ENCODE measurements around the gene LSM3.
A peak's percentile ranks its signal among the peaks of the same experiment; 100 is the strongest.

The LSM3 gene

GRCh38 chr3:14201940-14202684 is 23.5 kb downstream of the LSM3 start:
- DNase-seq = no peak

DNA sequence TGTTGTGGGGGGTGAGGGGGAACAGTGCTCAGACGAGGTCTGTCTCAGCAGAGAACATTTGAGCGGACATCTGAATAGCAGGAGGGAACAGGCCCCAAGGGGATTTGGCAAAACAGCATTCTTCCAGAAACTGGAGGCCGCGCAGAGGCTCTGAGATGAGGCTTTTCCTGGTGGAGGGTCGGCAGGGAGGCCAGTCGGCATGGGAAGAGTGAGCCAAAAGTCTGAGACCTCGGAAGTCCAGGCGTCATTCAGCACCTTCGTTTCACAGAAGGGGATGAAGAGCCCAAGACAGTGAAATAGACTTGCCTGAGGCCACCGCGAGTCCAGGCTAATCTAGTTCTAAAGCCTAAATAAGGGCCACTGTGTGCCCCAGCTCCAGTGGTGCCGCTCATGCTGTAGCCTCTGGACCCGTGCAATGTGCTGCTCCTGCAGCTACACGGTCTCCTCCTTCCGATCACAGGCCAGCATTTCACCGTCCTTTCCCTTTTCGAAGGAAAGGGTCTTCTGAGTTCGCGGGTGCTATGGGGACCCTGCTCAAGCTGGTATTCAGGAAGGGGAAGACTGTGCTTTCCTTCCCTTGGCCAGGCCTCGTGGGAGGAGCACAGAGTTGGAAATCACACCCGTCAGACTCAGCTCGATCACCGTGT is 24.4 kb downstream of the LSM3 start:
- no peak for DNase-seq

DNA sequence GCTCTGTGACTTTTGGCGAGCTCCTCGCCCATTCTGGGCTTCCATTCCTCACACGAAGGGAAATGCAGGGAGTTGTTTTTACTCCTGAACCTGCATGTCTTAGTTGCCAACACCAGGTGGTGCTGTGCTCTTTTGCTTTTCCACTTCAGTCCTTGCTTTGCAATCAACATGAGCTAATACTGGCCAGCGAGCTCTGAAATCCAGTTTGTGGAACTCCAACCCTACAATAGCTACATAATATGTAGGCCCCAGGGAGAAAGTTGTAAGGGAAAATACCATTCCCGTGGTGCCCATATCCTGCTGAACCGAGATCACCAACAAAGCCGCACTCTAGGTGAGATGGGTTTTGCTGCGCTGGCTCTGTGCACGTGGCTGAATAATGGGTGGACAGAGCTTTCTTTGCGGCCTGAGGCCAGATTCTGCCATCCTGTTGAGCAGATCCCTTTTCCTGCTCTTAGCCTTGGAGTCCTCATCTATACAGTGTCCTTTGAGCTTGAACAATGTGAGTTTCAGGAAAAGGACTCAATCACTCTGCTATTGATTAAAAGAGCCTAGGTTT is 25.0 kb downstream of the LSM3 start:
- no peak for DNase-seq

DNA sequence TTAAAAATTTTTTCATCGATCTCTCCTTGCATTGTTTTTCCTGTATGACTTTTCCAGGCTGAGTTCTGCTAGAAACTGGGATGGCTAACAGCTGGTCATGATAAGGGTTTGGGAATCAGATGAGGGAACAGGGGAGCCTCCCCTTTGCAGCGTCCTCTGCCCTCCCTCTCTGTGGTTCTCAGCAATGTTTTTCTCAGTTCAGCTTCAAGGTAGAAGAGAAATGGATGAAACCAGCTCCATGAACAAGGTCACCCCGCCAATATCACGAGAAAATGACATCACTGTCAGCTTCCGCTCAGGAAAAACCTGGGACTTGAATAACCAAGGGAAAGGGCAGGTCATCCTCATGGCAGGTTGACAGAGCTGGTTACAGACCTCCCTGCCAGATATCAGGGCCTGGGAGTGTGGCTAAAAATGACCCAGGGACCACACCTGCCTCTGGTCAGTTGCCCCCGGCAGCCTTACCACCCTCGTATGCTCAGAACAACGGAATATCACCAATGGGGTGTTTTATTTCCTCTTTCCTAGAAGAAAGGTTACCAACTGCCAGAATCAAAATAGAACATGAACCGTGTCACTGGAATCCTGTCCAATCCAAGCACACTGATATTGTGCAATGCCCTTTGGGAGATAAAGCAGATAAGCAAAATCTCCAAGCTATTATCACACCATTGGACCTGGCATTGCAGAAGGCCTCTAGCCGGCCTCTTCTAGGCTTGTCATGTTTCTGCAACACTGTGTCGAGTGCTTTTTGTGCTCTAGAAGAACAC is 26.1 kb downstream of the LSM3 start:
- DNase-seq = no peak

- no peak for DNase-seq
Measured at GRCh38 chr3:14206548-14207177, 28.0 kb downstream of the LSM3 start.

DNA sequence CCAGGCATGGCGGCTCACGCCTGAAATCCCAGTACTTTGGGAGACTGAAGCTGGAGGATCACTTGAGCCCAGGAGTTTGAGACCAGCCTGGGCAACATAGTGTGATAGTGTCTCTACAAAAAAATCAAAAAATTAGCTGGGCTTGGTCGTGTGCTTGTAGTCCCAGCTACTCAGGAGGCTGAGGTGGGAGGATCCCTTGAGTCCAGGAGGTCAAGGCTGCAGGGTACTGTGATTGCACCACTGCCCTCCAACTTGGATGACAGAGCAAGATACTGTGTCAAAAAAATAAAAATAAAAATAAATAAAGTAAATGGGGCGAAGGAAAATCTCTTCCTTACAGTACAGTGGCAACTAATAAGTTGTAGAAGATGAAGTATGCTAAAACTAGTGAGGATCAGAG is 29.6 kb downstream of the LSM3 start:
- DNase-seq = no peak

- no peak for DNase-seq
Measured at GRCh38 chr3:14208977-14209394, 30.4 kb downstream of the LSM3 start.

DNA sequence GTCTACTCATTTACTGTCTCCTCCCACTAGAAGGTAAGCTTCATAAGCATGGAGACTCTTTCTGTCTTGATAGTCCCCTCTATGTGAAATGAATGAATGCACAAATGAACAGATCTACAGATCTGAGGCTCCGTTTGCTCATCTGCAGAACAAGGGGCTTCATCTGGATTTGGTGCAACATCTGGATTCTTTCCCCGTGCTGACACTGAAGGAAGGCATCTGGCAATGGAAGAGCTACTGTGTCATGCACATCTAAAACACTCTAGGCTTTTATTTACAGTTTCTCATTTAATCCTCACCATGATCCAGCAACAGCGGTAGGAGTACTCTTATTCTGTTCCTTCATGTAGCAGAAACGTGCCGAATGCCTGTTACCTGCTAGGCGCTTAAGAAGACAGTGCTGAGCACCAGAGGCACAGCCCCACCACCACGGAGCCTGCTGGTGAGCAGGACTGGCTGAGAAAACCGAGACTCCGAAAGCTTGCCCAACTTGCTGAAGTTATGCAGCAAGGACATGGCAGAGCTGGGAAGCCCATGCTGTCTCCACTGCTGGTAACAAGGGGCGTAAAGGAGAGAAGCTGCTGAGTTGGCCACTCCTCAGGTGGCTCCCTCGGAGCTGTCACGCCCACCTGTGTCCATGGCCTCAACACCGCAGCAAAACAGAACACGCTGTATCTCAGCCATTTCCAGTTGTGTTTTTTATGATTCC is 31.1 kb downstream of the LSM3 start:
- DNase-seq = no peak

DNA sequence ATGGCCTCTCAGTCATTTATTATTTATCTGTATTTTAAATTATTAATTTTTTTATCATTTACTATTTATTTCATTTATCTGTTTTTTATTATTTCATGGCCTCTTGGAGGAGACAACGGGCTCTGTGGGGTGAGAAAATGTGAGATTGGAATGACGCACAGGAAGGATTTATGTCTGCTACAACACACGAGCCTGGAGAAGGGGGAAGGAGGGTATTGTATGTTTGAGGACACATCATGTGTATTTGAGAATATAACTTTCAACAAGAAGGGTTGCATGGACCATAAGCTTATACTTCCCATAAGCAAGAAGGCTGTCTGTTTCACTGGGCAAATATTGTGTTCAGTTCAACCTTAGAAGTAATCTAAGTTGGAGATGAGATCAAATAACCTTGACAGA is 31.7 kb downstream of the LSM3 start:
- no peak for DNase-seq

GRCh38 chr3:14210843-14211594 is 32.4 kb downstream of the LSM3 start:
- no peak for DNase-seq

DNA sequence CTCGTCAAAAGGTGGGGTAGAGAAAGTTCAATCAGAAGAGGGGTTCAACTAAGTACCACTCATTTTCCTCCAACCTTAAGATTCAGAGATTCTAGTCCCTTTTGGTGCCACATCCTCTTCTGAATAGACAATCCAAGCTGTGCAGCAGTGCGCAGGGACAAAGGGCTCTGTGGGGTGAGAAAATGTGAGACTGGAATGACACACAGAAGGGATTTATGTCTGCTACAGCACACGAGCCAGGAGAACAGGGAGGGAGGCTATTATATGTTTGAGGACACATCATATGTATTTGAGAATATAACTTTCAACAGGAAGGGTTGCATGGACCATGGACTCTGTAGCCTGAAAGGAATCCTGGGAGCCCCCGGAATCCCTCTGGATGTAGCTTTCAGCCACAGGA is 33.0 kb downstream of the LSM3 start:
- DNase-seq = no peak

DNA sequence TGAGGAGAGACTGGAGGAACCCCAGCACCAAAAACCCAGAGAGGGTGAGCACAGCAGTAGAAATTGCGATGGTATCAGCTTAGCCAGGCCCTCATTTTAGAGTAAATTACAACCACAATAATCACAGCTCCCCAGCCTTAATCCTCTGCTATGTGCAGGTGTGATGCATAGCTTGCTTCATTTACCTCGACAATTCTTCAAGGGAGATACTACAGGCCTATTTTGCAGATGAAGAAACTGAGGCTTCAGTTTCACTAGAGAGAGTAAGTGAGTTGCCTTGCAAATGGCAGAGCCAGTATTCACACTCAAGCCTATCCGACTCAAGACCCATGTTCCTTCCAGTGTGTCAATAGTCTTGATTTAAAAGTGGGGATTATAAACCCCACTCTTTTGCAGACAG is 33.4 kb downstream of the LSM3 start:
- DNase-seq = no peak

- no peak for DNase-seq
Measured at GRCh38 chr3:14213066-14213774, 34.6 kb downstream of the LSM3 start.

GRCh38 chr3:14214764-14215163 is 36.1 kb downstream of the LSM3 start:
- no peak for DNase-seq

DNA sequence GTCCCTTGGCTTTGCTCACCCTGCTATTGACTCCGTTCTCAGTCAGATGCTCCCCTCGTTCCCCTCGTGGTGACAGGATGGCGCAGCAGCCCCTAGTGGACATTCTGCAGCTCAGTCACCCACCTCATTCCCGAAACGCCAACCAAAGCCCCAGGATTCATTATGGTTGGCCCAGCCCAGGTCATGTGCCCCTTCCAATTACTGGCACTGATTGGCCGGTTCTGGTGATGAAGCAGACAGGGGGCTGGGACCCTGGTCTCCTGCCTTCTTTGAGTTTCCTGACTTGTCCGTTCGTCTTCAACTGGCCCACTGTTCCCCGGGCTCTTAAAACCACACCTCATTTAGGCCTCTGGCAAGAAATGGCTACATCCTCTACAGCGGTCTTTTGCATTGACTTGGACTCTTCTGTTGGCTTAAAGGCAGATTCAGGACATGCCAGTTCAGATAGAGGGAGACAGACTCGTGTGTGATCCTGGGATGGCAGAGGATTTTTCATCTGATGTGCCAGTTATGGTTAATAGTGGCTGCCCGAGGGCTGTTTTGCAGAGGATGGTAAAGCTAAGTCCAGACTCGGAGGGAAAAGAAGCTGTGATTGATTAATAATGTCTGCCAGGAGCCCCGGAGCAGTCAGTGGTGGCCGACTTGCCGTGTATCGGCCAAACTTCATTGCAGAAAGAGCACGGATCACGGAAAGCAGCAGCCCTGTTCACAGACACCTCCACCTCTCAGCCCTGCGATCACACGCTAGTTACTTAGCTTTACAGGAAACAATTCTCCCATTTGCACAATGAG is 37.8 kb downstream of the LSM3 start:
- peak; percentile 47 for DNase-seq

DNA sequence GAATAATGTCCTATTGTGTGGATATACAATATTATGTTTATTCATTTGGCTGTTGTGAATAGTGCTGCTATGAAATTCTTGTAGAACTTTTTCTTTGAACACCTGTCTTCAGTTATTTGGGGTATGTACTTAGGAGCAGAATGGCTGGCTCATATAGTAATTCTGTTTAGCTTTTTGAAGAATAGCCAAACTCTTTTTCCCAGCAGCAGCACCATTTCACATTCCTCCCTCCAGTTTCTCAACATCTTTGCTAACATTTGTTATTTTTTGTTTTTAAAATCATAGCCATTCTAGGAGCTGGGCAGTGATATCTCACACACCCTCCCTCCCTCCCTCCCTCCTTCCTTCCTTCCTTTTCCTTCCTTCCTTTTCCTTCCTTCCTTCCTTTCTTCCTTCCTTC is 39.7 kb downstream of the LSM3 start:
- DNase-seq = no peak

GRCh38 chr3:14220933-14221332 is 42.3 kb downstream of the LSM3 start:
- no peak for DNase-seq

GRCh38 chr3:14221902-14222301 is 43.3 kb downstream of the LSM3 start:
- no peak for DNase-seq

- no peak for DNase-seq
Measured at GRCh38 chr3:14222457-14222856, 43.8 kb downstream of the LSM3 start.
